Astrocyte of the cerebellum (primary cell): ENCODE results near the gene DRAM1.

ENCODE experiments used
- DNase-seq: peaks from one replicate; pipeline ENCODE4 v3.0.0-alpha.2; 2011; ENCODE audit warnings: low read depth
- H3K4me3 ChIP-seq: 2 replicates; pipeline ENCODE4 v1.5.1; 2011; ENCODE audit warnings: mild to moderate bottlenecking, low read depth, low read length, moderate library complexity
- CTCF ChIP-seq: IDR thresholded peaks from 2 replicates; pipeline ENCODE4 v1.5.1; 2012; ENCODE audit warnings: low read length, low read depth, moderate library complexity, mild to moderate bottlenecking; ENCODE audit errors: missing control alignments
- in situ Hi-C: cut with HindIII; loops from 2 replicates; pipeline ENCODE4 v1.10.0; 2017; ENCODE audit warnings: low sequenced_read_pairs

The DRAM1 gene

DNA sequence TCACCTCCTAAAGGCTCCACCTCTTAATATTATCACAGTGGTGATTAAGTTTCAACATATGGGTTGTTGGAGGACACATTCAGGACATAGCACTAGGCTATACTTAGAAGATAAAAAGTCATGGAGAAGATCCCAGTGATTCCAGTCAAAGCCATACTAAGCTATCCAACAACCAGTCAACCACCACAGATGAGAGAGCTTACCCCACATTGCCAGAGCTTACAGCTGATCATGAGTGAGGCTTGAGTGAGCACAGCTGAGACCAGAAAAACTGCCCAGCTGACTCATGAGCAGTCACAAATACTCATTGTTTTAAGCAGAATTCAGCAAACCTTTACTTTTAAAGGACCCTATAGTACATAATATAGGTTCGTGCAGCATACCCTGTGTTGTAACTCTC is 85.1 kb downstream of the DRAM1 start:
- in situ Hi-C loops: no loop called here
- DNase-seq: no peak
- no peak for TF ChIP-seq CTCF

GRCh38 chr12:101963697-101964096 is 86.3 kb downstream of the DRAM1 start:
- H3K4me3 ChIP-seq: no peak overlapping the region
- no peak for TF ChIP-seq CTCF
- DNase-seq: no peak
- in situ Hi-C loops: no loop called here

More for the DNA sequence above, 85.1 kb downstream of the DRAM1 start:
- no peak overlapping the region for H3K4me3 ChIP-seq

DNA sequence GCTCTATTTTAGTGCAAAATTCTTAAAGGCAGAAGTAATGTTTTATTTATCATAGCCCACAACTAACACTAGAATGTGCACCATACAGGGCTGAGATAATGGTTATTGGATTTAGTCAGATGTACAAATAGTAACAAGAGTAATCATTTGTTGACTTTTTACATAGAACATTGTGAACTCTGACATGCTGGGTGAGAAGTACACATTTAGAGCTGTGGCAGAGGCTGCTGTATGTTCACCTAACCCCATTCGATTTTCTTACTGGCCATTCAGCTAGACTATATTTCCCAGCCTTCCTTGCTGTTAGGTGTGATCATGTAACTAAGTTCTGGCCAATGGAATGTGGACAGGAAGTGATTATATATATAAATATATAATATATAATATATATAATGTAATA is 89.1 kb downstream of the DRAM1 start:
- TF ChIP-seq CTCF: no peak
- no peak overlapping the region for H3K4me3 ChIP-seq
- DNase-seq: no peak
- in situ Hi-C loops: no loop called here

DNA sequence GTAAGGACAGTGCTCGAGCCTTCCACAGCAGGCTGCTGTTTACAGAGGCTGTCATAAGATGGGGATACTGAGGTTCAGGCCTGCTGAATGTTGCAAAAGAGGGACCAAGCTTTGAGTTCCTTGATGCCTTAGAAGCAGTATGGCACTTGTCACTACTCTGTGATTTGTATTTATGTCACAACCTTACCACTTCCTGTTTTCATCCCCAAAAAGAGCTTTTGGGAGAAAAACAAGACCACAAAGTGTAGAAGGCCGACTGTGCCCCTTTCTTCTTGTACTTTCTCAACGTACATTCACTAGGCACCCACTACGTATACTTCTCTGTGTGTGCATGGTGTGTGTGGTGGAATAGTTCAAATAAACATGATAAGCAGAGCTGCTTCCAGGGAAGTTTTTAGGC is 90.1 kb downstream of the DRAM1 start:
- no peak for DNase-seq
- no peak for TF ChIP-seq CTCF
- no peak overlapping the region for H3K4me3 ChIP-seq
- in situ Hi-C loops: no loop called here

DNA sequence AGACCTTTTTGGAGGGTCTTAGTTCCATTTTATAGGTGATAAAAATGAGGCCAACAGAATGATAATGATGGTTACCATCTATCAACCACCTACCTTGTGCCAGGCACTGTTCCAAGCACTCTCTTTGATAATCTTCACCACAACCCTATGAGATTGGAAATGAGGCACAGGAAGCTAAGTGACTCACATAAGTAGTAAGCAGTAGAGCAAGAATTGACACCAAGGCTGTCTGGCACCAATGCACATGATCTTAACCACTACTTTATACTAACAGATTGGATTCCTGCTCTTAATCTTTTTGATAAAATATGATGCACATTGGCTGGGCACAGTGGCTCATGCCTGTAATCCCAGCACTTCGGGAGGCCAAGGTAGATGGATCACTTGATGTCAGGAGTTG is 91.4 kb downstream of the DRAM1 start:
- in situ Hi-C loops: no loop called here
- no peak for TF ChIP-seq CTCF
- H3K4me3 ChIP-seq: no peak overlapping the region
- no peak for DNase-seq
